Embryonic facial prominence (tissue), 1 donor: ENCODE data around the gene INPP1.

Source experiments
- DNase-seq: peaks from one replicate; pipeline ENCODE4 v3.0.0-alpha.2; 2016; ENCODE audit errors: extremely low spot score

The INPP1 gene

DNA sequence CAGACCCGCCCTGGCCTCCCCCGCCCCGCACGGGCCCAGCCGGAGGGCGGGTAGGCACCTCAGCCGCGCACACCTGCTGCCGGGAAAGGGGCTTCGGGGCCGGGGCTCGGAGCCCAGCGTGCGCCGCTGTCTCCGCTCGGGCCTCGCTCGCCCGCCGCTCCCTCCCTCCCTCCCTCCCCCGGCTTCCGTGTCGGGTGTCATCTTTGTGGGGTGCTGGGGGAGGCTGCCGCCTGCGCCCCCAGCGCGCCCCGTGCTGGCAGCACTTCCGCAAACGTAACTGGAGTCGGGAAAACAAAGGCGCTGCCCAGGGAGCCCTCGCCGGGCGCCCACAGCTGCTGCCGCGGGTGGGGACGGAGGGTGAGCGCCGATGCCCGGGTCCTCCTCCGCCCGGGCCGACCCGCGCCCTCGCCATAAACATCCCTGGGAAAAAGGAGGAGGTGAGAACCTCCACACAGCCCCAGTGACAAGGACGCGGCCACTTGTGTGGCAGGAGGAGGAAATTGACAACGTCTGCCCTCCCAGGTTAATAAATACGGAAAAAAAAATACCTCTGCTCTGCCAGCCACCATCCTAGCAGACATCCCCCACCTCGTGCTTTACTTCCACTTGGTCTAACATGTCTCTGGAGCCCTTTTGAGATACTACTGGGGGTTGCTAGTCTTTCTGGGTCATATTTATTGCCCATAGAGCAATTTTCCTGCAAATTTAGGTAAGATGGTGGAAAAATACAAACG is 65.3 kb downstream of the INPP1 start:
- no peak for DNase-seq

DNA sequence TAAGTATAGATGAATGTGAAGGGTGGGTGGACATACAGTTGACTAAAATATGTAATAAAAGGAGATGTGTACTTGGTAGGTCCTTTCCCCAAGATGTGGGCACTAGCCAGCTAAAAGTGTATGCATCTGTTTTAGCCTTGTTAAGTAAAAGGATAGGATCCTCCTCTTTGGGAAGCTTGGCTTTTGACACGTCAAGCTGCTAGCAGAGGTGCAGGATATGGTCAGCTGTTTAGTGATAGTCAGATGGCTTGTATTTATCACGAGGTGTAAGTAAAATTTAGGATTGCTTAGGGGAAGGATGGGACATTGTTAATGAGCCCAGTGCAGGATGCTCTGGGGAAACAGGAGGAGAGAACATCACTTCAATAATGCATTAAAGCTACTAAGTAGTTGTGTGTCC is 66.2 kb downstream of the INPP1 start:
- no peak for DNase-seq

GRCh38 chr2:190410166-190410565 is 66.8 kb downstream of the INPP1 start:
- DNase-seq = no peak

- no peak for DNase-seq
These were observed 69.6 kb downstream of the INPP1 start for GRCh38 chr2:190412966-190413365.

DNA sequence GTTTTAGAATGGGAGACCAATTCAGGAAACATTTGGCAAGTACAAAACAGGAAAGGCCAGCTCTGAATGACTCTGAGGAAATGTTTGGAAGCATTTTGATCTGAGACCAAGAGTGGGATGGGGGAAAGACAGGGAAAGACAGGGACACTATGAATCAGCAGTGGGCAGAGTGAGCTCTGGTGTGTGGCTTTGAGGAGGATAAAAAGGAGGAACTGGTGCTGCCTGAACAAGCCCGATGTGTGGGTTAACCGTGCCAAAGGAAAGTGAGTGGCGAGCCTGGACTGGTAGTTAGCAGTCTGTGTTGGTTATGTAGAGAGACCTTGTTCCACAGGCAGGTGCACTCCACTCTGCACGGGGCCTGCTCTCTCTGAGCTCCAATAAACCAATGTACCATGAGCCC is 70.0 kb downstream of the INPP1 start:
- DNase-seq = no peak

DNA sequence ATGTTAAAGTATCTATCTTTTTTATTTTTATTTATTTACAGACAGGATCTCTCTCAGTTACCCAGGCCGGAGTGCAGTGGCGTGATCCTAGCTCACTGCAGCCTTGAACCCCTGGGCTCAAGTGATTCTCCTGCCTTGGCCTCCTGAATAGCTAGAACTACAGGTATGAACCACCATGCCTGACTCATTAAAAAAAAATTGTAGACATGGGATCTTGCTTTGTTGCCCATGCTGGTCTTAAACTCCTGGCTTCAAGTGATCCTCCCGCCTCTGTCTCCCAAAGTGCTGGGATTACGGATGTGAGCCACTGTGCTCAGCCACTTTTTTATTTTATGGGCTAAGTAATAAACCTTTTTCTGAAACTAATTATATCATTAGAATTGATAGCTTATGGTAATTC is 71.9 kb downstream of the INPP1 start:
- no peak for DNase-seq

GRCh38 chr2:190415794-190416775 is 72.7 kb downstream of the INPP1 start:
- DNase-seq = no peak

- DNase-seq = no peak
These were observed 73.9 kb downstream of the INPP1 start for GRCh38 chr2:190417045-190417842.

DNA sequence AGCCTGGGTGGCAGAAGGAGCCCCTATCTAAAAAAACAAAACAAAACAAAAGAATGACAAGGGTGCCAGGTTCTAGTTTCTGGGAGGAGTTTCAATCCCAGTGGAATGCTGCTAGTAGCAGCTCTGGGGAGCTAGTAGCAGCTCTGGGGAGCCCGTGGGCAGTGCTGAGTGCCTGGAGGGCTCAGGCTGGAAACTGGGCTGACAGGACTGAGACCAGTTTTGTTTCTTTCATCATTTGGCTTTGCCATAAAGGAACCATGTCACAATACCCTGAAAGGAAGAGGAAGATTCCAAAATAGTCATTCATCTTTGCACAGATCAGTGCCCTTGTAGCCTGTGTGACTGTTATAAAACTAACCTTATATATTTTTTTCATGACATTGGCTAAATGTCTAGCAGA is 75.3 kb downstream of the INPP1 start:
- no peak for DNase-seq

DNA sequence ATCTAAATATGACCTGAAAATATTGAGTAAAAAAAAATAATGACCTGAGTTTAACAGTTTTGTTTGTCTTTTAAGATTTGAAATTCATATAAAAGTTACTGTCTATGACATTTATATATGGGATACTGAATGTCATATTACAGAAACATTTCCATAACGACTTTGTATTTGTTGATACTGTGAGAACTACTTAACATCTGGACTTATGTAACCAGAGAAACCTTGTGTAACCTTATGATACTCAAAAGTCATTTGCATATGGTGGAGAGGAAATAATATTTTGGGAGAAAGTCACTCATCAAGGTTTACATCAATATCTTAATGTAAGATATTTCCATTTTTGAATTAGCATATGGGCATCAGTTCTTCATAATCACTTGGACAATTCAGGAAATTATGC is 77.4 kb downstream of the INPP1 start:
- no peak for DNase-seq
